Natural killer cell (primary cell): ENCODE measurements around the gene RAB40C. TPM values are rescaled to one million over a fixed set of nuclear protein-coding genes. Genes with fewer than 3 reads are reported as not detected.

Experiments
- ATAC-seq, 3 donors: fragments of 150-1000 bp in 2 of 3; fragments of 200-7000 bp in 1 of 3; cut with Tn5 transposase; 1 replicate in 1 of 3; 2 replicates in 2 of 3; pipeline ENCODE4 v1.10.0; 2021; ENCODE audit warnings: mild to moderate bottlenecking in 2 of 3, moderate library complexity in 2 of 3
- DNase-seq, 2 donors: peaks; one replicate each; pipeline versions ENCODE4 v3.0.0 to v3.0.0-alpha.2; 2013 to 2021; ENCODE audit warnings: mixed read lengths in 1 of 2
- H3K27ac ChIP-seq: one replicate; pipeline ENCODE4 v1.5.1; 2013; ENCODE audit warnings: mild to moderate bottlenecking, low read length
- H3K27me3 ChIP-seq: one replicate; pipeline ENCODE4 v1.6.1; 2013; ENCODE audit warnings: low read length; ENCODE audit not compliant: control insufficient read depth, insufficient read depth
- H3K36me3 ChIP-seq: one replicate; pipeline ENCODE4 v1.6.1; 2013; ENCODE audit warnings: low read length; ENCODE audit not compliant: control insufficient read depth, insufficient read depth
- H3K4me1 ChIP-seq: one replicate; pipeline ENCODE4 v1.6.1; 2013; ENCODE audit warnings: low read length; ENCODE audit not compliant: control insufficient read depth, insufficient read depth
- H3K4me3 ChIP-seq: one replicate; pipeline ENCODE4 v1.5.1; 2013; ENCODE audit warnings: low read length
- H3K9me3 ChIP-seq: one replicate; pipeline ENCODE4 v1.6.1; 2013; ENCODE audit warnings: low read length; ENCODE audit not compliant: control insufficient read depth, insufficient read depth
- H3K27ac Mint-ChIP-seq, 2 donors: one replicate each; pipeline ENCODE4 v1.8.0; 2022; ENCODE audit warnings: mild to moderate bottlenecking in 2 of 2, mixed read lengths in 2 of 2, moderate library complexity in 1 of 2
- H3K27me3 Mint-ChIP-seq, 2 donors: one replicate each; pipeline ENCODE4 v1.8.0; 2022; ENCODE audit warnings: low read depth in 2 of 2, mixed read lengths in 2 of 2
- H3K36me3 Mint-ChIP-seq: one replicate; pipeline ENCODE4 v1.8.0; 2022; ENCODE audit warnings: mixed read lengths
- H3K4me1 Mint-ChIP-seq, 2 donors: one replicate each; pipeline ENCODE4 v1.8.0; 2022; ENCODE audit warnings: mixed read lengths in 2 of 2
- H3K4me3 Mint-ChIP-seq: one replicate; pipeline ENCODE4 v1.8.0; 2022; ENCODE audit warnings: mild to moderate bottlenecking, moderate library complexity, mixed read lengths
- H3K9me3 Mint-ChIP-seq, 2 donors: one replicate each; pipeline ENCODE4 v1.8.0; 2022; ENCODE audit warnings: mixed read lengths in 2 of 2
- CTCF ChIP-seq: fragments of 200-600 bp; IDR thresholded peaks from one replicate; pipeline ENCODE4 v1.8.0; 2022; ENCODE audit warnings: antibody characterized with exemption
- WGBS: methylation state at CpG from one replicate; pipeline ENCODE4 v1.1.7; 2013; ENCODE audit warnings: missing lambda C conversion rate; ENCODE audit not compliant: insufficient coverage; 5-methylcytosine and 5-hydroxymethylcytosine counted together
- intact Hi-C: fragments of 100-400 bp; cut with micrococcal nuclease; formaldehyde crosslinking; loops from one replicate; pipeline ENCODE4 v1.14.2; 2022
- total RNA-seq, 4 donors: library from RNA; stranded (reverse); fragments of 120-200 nt in 1 of 4; gene quantifications; one replicate each; pipeline versions ENCODE4 v1.2.3 to v1.2.4, GENCODE V29; 2013 to 2022

RAB40C gene
- total RNA-seq, 3 donors from 2014 or later (not counting 1 experiment from before 2014, with no cell fraction given) = 12.7 to 20.8 (median 20.0) TPM

DNA sequence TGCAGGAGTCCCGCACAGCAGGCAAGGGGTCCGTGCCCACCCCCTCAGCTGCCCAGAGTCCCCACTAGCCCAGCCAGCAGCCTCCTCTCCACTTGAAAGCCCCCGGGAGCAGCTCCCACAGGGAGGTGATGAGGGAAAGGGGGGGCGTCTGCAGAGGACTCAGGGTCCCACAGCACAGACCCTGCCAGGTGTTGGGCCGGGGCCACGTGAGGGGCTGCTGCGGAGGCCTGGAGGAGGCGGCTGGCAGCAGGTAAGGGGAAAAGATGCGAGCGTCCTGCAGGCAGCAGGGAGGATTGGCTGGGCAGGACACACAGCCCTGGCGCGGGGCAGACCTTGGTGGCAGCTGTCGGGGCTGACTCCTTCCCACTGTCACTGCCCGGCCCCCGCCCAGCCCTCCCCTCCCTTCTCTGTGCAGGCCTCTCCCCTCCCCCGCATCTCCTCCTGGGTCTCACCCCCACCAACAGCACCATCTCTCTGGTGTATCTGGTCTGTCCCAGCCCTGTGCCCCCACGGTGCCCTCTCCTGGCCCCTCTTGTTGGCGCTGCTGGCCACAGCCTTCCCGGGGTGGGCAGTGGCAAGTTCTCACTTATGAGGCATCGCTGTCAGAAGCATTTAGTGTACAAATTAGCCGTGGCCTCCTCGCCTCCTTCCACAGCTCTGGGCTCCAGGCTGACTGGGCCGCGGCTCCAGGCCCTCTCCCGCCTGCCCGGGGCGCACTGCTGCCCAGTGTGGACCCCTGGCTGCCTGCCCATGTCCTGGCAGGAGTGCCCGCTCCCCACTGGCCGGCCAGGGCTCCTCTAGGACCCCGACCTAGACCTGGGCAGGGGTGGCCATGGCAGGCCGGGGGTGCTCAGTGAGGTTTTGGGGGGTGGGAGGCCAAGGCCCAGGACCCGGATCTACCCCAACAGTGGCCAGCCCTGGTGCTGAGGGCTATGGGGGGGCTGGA, 34.1 kb upstream of the RAB40C start:
- Histone ChIP-seq H3K4me3 (no peak overlapping the region), H3K27me3 (peaks cover 5% of the 10 kb centered on the region), H3K36me3 (peaks cover 8% of the 10 kb centered on the region), H3K4me1 (no peaks in the 10 kb centered on the region), H3K9me3 (no peaks in the 10 kb centered on the region), H3K27ac (no peak overlapping the region)
- TF ChIP-seq CTCF = no peak
- Mint-ChIP-seq H3K4me3 (no peak overlapping the region), H3K27ac (no peak overlapping the region), H3K9me3 (no peaks in the 10 kb centered on the region), H3K4me1 (no peaks in the 10 kb centered on the region), H3K36me3 (no peaks in the 10 kb centered on the region), H3K27me3 (peaks cover 0 to 4% of the 10 kb centered on the region in 2 donors)
- 89% methylated on average over 31 of the region's 32 CpGs for WGBS
- intact Hi-C loops = no loop called here
- ATAC-seq (no peak), DNase-seq (no peak)

DNA sequence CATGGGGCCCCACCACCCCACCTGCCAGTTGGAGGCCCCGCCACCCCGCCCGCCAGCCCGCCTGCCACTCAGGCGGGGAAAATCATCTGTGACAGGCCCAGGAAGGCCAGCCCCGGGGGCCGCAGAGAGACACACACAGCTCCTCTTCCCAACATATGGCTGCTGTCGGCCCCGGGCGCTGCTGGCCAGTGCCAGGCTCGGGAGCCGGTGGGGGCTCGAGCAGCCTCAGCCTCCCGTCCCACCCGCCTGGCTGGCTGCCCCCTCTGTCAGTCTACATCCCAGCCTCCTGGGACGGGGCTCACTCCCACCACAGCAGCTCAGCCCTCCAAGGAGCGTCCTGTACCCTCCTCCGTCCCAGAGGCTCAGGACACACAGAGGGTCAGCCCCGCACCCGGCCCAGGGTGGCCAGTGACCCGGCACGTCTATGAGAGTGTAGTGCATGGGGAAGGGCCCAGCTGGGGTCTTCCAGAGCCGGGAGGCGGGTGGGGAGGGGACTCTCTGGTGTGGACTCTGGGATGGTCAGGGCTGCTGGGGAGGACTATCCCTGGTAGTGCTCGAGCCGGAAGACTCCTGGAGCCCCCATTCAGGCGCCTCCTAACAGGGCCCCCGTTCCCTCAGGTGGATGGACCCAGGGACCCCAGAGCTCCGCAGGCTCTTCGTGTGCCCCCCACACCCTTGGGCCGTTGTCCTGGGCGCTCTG, 33.2 kb upstream of the RAB40C start:
- Mint-ChIP-seq H3K9me3 (no peaks in the 10 kb centered on the region), H3K27ac (no peak overlapping the region)
- no peaks in the 10 kb centered on the region for H3K9me3 ChIP-seq

DNA sequence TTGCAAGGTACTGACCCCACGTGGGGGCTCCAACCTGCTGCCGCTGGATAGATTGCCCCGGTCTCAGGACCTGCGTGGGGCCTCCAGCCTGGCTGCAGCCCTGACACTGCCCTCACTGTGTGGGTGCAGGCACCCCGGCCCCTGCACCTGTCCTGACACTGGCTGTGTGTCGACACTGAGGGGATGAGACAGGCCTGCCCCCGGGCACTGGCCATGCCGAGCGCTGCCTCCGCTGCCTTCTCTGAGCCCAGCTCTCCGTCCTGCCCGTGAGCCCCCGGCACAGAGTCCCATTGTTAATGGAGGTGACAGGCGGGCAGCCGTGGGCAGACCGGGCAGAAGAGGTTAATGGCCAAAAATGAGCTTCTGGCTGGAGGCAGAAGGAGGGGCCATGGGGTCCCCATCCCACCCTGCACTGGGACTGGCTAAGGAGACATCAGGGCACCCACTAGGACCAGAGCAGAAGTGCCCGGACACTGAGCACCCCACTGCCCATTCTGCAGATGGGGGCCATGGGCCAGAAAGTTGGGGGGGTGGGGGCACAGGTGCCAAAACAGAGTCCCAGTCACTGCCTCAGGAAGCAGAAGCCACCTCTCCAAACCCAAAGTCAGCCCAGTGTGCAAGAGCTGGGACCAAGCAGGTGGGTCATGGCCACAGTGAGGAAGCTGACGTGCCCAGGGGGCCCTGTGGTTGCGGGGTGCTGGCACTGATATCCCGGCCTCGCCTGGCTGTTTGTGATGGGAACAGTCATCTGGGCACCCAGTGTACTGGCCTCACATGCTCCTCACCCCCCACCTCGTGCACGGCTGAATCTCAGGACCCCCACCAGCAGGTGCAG, 32.2 kb upstream of the RAB40C start:
- Histone ChIP-seq H3K27me3 (peaks cover 10% of the 10 kb centered on the region), H3K27ac (no peak overlapping the region), H3K4me3 (no peak overlapping the region), H3K36me3 (peaks cover 3% of the 10 kb centered on the region), H3K4me1 (no peaks in the 10 kb centered on the region), H3K9me3 (no peaks in the 10 kb centered on the region)
- H3K27me3 Mint-ChIP-seq = peaks cover 0 to 4% of the 10 kb centered on the region in 2 donors
- 73% methylated on average over 23 of the region's 23 CpGs for WGBS
- DNase-seq = no peak
- no peaks in the 10 kb centered on the region for H3K4me1 Mint-ChIP-seq
- no peaks in the 10 kb centered on the region for H3K36me3 Mint-ChIP-seq
- intact Hi-C loops = no loop called here
- no peak overlapping the region for H3K27ac Mint-ChIP-seq
- no peak for ATAC-seq
- TF ChIP-seq CTCF = no peak
- no peaks in the 10 kb centered on the region for H3K9me3 Mint-ChIP-seq
- no peak overlapping the region for H3K4me3 Mint-ChIP-seq

More for the DNA sequence above, 33.2 kb upstream of the RAB40C start:
- no peak overlapping the region for H3K4me3 Mint-ChIP-seq
- no peaks in the 10 kb centered on the region for H3K4me1 Mint-ChIP-seq
- Histone ChIP-seq H3K27ac (no peak overlapping the region), H3K4me3 (no peak overlapping the region), H3K27me3 (peaks cover 10% of the 10 kb centered on the region), H3K36me3 (peaks cover 7% of the 10 kb centered on the region), H3K4me1 (no peaks in the 10 kb centered on the region)
- intact Hi-C loops = no loop called here
- 92% methylated on average over 32 of the region's 32 CpGs for WGBS
- H3K36me3 Mint-ChIP-seq = no peaks in the 10 kb centered on the region
- ATAC-seq = no peak
- H3K27me3 Mint-ChIP-seq = peaks cover 0 to 4% of the 10 kb centered on the region in 2 donors
- DNase-seq = no peak
- no peak for TF ChIP-seq CTCF
